GM18508 (cell line): Measurements from ENCODE around the gene MMP14.
"Not testable (repeated sequence)": the region's sequence is repeated elsewhere in the genome, so short reads cannot be mapped to it uniquely, and the experiment has no call there.

Source experiments
- ATAC-seq: cut with Tn5 transposase; IDR thresholded peaks from one replicate; pipeline ENCODE4 v1.9.1; 2021; ENCODE audit warnings: moderate number of reproducible peaks; ENCODE audit not compliant: insufficient read depth, unreplicated experiment

MMP14 gene

DNA sequence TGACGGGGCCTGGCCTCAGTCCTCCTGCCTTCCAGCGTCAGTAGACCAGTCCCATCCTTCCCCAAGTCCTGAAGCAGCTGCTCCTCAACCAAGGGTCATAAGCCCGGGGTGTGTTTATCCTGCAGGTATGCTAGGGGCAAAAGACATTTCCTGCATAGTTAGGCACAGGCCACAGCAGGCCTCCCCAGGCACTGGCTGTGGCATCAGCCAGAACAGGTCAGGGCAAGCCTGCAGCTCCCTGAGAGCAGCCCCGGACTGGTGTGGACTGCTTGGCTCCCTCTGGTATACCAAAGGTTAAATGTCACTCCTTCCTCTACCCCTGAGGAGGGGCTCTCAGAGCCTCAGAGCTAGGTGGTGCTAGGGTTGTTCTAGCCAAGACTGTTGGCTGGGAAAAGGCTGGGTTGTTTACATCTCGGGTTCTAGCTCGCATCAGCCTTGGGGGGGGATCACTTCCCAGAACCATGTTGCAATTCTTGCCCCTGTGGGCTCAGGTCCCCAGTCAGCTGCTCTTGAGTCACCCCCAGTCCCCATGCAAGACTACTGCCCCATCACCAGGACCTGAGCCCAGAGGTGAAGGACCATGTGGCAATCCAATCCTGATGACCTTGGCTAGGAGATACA, 2.9 kb downstream of the MMP14 start:
- ATAC-seq, result no peak

DNA sequence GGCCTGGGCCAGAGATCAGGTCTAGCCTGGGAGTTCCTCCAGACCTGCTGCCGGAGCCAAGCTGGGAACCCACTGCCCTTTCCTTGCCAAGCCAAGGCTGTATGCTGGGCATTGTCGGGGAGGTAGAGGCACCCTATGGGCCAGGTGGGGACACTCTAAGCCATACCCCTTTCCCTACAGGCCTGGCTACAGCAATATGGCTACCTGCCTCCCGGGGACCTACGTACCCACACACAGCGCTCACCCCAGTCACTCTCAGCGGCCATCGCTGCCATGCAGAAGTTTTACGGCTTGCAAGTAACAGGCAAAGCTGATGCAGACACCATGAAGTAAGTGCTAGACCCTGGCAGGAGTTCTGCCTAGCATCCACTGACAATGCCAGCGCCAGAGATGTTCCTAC, 4.9 kb downstream of the MMP14 start:
- no peak for ATAC-seq

DNA sequence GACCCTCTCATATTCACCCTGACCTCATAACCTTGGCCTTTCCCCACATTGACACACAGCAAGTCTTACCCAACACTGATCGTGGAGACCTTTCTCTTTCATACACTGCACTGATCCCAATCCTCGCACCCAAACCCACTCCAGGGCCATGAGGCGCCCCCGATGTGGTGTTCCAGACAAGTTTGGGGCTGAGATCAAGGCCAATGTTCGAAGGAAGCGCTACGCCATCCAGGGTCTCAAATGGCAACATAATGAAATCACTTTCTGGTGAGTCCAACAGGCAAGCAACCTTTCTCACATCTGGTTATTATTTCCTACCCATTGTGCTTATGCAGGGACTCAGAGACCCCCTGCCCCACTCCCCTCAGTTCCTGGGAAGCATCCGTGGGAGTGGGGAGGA, 5.4 kb downstream of the MMP14 start:
- ATAC-seq, result no peak

DNA sequence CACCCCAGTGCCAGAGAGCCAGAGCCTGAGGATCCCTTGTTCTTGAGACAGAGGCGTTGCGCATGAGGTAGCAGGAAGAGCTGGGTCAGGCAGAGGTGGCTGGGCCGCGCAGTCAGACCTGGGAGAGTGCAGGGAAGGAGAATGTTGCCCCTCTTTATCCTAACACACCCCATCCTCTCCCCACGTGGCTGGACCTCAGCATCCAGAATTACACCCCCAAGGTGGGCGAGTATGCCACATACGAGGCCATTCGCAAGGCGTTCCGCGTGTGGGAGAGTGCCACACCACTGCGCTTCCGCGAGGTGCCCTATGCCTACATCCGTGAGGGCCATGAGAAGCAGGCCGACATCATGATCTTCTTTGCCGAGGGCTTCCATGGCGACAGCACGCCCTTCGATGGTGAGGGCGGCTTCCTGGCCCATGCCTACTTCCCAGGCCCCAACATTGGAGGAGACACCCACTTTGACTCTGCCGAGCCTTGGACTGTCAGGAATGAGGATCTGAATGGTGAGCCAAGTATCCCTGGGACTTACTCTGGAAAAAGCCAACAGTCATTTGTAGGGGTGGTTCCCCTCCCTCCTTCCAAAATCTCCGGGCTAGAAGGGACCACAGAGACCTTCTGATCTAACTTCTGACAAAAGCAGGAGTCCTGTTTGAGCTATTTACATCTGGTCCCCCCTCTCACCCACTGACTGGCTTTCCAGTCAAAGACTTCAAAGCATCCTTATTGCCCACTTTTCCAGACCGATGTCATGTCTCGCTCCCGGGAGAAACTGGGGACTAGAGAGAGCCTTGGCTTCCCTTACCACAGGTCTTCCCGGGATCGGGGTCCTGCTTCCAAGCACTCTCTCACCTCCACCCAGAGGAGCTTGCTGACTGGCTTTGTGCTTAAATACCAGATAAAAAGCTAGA, 6.1 kb downstream of the MMP14 start:
- no peak for ATAC-seq

DNA sequence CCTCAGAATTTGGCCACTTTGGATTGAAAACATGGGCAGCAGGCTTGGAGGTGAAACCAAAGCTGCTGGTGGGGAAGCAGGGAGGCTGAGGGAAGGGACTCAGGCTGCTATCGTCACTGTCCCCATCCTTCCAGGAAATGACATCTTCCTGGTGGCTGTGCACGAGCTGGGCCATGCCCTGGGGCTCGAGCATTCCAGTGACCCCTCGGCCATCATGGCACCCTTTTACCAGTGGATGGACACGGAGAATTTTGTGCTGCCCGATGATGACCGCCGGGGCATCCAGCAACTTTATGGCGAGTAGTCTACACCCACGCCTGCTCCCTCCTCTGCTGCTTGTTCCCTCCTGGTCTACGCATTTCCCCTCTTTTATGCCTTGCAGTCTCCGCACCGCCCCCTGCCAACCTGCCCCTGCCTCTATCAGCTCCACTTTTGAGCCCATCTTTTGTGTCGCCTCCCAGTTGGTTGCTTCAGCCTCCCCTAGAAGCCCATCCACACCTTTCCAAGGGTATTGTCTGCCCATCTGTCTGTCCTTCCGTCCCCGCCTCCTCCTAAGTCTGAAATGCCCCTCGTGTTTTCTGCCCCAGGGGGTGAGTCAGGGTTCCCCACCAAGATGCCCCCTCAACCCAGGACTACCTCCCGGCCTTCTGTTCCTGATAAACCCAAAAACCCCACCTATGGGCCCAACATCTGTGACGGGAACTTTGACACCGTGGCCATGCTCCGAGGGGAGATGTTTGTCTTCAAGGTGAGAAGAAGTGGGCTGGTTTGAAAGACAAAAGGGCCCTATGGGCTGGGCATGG, 6.9 kb downstream of the MMP14 start:
- ATAC-seq, result no peak

DNA sequence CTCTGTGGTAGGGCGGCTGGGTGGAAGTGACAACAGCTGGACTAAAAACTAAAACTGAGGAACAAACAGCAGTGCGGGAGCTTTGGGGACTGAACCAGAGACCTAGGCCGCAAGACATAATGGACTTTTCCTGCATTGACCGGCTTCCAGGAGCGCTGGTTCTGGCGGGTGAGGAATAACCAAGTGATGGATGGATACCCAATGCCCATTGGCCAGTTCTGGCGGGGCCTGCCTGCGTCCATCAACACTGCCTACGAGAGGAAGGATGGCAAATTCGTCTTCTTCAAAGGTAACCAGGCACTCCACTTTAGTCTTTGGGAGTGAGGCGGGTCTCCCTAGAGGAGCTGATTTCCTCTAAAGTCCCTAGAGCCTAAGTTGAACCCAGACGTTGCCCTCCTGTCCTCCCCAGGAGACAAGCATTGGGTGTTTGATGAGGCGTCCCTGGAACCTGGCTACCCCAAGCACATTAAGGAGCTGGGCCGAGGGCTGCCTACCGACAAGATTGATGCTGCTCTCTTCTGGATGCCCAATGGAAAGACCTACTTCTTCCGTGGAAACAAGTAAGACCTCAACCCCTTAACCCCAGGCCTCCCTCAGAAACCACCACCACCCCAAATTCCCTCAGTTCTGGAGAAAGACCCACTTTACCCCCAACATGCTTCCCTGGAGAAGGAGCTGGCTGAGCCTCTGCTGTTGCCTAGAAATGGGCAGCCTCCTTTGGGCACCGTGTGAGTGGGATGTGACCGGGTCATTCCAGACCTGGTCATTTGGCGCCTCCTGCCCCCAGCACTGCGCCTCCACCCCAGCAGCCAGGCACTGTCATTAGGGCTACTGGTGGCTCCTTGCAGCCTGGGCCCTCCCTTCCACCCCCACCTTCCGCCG, 8.1 kb downstream of the MMP14 start:
- no peak for ATAC-seq

DNA sequence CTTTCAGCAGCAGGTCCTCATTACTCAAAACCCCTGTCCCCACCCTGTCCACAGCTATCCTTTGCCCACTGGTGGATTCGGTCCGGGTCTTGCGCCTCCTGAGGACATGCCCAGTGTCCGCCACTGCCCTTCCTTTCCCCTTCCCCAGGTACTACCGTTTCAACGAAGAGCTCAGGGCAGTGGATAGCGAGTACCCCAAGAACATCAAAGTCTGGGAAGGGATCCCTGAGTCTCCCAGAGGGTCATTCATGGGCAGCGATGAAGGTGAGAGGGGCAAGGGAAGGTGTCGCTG, 8.7 kb downstream of the MMP14 start:
- ATAC-seq, result no peak

DNA sequence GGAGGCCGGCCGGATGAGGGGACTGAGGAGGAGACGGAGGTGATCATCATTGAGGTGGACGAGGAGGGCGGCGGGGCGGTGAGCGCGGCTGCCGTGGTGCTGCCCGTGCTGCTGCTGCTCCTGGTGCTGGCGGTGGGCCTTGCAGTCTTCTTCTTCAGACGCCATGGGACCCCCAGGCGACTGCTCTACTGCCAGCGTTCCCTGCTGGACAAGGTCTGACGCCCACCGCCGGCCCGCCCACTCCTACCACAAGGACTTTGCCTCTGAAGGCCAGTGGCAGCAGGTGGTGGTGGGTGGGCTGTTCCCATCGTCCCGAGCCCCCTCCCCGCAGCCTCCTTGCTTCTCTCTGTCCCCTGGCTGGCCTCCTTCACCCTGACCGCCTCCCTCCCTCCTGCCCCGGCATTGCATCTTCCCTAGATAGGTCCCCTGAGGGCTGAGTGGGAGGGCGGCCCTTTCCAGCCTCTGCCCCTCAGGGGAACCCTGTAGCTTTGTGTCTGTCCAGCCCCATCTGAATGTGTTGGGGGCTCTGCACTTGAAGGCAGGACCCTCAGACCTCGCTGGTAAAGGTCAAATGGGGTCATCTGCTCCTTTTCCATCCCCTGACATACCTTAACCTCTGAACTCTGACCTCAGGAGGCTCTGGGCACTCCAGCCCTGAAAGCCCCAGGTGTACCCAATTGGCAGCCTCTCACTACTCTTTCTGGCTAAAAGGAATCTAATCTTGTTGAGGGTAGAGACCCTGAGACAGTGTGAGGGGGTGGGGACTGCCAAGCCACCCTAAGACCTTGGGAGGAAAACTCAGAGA, 9.6 kb downstream of the MMP14 start:
- no peak for ATAC-seq

DNA sequence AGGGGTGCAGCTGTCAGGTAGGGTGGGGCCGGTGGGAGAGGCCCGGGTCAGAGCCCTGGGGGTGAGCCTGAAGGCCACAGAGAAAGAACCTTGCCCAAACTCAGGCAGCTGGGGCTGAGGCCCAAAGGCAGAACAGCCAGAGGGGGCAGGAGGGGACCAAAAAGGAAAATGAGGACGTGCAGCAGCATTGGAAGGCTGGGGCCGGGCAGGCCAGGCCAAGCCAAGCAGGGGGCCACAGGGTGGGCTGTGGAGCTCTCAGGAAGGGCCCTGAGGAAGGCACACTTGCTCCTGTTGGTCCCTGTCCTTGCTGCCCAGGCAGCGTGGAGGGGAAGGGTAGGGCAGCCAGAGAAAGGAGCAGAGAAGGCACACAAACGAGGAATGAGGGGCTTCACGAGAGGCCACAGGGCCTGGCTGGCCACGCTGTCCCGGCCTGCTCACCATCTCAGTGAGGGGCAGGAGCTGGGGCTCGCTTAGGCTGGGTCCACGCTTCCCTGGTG, 10.5 kb downstream of the MMP14 start:
- no peak for ATAC-seq

DNA sequence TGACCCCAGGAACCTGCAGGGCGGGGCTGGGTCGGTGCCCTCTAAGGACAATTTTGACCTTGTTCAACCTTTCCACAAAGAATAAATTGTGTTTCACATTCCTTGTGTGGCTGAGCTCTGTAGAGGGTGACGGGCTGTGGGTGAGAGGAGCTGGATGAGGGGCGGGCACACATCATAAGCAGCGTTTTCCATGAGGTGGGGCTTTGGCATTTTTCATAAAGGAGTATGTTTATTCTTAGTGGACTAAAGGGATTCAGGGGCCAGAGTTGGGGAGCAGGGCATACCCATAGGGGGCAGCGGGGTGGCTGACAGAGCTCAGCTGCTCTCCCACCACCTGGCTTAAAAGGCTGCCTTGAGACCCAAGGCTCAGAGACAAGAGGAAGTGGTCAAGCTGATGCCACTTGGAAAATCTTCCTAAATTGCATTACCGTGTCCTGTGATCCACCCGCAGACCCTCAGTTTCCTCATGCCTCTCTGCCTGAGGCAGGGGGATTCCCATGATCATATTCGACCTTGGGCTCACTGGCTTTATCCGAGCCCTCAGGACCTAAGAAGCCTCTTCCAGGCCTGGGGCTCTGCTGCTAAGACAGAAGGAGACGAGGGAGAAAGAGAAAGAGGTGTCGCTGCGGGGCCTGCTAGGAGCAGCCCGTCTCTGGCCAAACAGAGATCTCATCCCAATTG, 11.4 kb downstream of the MMP14 start:
- no peak for ATAC-seq

DNA sequence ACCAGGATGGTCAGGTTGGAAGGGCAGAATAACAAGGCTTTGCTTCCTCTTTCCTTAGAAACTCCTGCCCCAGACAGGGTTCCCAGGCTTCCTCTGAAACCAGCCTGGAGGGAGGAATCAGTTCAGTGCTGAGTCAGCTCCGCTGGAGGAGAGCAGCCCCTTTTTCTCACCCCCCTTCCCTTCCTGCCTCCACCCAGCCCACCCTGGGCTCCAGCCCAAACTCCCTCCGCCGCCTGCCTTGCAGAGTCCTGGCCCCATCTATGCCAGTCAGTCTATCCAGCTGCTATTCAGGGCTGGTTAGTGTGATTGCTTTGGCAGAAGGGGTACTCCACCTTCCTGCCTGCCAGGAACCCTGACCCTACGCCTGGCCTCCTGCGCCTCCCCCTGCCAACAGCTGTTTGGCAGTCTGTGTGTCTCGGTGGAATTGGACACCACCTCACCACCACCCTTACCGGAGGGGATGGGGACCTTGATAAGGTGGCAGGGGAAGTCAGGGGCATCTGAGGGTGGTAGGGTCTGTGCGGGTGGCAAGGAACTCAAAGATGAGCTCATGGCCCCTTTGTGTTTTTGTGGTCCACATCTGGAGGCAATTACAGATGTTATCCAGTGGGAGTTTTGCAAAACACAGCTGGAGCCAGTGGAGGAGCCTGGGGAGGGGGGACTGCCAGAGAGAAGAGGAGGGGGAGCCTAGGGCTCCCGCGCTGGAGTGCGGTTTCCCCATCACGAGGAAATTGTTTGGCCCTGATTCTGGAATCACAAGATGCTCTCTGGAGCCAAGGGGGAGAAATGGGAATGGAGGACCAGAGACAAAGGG, 12.2 kb downstream of the MMP14 start:
- ATAC-seq, result no peak

DNA sequence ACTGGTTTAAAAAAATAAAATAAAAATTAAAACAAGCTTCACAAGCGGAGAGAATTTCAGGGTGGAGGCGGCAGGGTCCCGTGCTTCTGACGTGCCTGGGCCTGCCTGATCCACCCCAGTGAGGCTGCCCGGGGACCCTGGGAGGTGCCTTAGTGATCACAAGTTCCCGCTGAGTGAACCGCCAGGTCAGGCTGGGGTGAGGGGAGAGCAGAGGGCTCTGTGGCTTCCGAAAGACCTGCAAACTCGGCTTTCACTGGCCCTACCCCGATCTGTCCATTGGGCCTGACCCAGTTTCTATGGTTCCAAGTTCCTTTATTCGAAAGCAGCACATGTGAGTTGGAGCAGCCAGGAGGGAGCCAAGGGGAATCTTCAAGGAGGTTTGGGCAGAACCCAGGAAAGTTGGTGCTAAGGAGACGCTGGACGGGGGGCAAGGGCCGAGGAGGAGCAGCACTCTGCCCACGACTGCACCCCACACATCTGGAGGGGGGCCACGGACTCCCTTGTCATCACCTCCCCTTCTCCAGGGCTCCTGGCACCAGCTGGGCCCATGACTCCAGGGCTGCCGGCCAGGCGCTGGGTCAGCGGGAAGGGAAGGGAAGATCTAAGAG, 12.9 kb downstream of the MMP14 start:
- ATAC-seq, result no peak

DNA sequence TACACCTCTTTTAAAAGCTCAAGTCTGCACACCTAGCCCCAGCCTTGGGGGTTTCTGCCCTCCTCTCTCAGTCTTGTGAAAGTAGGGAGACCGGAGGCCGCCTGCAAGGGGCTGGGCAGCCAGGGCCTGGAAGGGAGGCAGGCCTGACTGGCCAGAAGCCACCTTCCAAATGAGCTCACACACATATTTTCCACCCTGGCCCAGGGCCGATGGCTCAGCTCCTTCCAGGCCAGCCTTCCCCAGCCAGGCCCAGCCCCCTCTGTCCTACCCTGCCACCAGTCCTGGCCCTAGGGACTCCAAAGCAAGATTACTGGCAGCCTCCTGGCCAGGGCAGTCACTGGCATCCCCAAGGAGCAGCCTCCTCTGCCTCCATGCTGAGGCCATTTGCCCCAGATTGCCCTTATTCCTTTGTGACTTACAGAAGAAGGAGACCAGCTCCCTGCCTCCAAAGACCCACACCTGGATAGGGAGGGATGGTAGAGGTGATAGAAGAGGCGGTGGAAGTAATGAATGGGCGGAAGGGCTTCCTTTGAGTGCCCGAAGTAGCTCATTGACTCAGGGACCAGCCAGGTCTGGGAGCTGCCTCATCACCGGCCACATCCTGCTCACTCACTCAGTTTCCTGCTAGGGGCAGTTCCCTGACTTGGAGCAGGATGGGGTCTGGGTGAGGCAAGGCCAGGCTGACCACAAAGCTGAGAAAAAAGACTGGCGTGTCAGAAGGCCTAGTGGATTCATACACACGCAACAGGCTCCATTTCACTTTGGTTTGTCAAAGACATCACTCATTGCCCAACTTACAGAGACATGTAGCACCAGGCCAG, 14.8 kb downstream of the MMP14 start:
- no peak for ATAC-seq

DNA sequence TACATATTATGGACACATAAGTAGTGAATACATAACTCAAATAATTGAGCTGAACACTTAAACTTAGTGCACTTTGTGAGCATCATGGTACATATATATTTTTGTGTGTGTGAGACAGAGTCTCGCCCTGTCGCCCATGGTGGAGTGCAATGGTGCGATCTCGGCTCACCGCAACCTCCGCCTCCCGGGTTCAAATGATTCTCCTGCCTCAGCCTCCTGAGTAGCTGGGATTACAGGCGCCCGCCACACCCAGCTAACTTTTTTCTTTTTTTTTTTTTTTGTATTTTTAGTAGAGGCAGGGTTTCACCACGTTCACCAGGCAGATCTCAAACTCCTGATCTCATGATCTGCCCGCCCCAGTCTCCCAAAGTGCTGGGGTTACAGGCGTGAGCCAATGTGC, 15.8 kb downstream of the MMP14 start:
- not testable (repeated sequence) for ATAC-seq

DNA sequence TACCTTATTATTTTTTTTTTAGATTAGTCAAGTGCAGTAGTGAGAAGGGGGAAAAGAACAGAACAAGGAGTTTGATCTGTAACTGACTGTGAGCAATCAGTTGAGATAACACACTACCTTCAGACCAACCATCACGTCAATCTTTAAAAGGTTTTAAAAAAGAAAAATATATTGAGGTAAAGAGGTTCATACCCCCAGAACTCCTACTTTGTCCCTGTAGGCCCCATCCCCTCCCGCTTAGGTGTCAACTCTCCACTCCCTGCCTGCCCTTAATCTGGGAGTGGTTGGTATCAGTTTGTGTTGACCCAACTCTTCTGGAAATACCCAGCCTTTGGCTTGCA, 16.2 kb downstream of the MMP14 start:
- ATAC-seq, result no peak

DNA sequence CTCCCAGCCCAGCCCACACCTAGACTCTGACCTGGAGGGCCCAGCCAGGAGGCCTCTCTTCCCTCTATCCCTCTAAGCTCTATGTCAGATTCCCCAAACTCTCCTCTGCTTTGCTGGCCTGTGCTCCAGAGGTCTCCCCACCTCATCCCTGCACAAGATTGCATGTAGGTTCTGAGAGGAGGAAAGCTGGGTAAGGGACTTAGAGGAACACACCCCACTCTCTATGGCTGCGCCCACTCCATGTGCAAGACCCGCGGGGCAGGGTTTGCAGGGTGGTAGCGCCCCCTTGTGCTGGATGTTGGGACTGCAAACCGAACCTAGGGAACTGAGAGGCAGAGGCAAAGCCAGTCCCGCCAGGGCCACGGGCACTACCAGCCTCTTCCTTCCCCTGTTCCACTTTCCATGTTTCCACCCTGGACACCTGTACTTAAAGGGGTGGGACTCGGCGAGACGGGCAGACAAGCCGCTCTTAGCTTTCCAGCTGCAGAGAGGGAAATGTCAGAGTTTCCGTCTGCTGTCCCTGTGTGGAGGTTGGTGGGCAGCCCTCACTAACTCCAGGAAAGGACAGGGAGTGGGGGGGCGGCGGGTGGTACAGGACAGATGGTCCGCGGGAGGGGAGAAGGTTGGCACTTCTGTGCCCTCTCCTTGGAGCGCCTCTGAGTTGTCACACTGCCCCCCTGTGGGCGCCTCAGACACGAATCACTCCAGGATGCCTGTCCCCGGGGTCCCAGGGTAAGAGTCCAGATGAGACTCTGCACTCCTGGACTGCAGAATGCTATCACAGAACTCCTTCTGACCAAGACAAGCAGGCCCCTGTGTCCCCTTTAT, 16.8 kb downstream of the MMP14 start:
- no peak for ATAC-seq
